HepG2 (cell line): ENCODE measurements around the gene CELSR3. TPM values are rescaled to one million over a fixed set of nuclear protein-coding genes. Genes with fewer than 3 reads are reported as not detected.

ENCODE experiments used
- FIP1L1 ChIP-seq: fragments of 200-400 bp; formaldehyde crosslinking; IDR thresholded peaks from 2 replicates; pipeline ENCODE4 v1.6.1; 2018; ENCODE audit warnings: low read depth, mild to moderate bottlenecking, low read length, moderate library complexity, borderline replicate concordance; ENCODE audit not compliant: insufficient read depth
- GATAD2A ChIP-seq: IDR thresholded peaks from 2 replicates; pipeline ENCODE4 v1.6.1; 2016
- GMEB2 ChIP-seq: IDR thresholded peaks from 2 replicates; pipeline ENCODE4 v1.6.1; 2016; ENCODE audit warnings: missing biosample characterization, missing genetic modification reagents, low read depth
- LCORL ChIP-seq, 2 experiments: fragments of 450-650 bp in 1 of 2; sonication (generic) in 1 of 2; formaldehyde crosslinking in 1 of 2; IDR thresholded peaks; 2 replicates each; pipeline versions ENCODE4 v1.5.0 to v1.6.1; 2017 to 2020; ENCODE audit warnings: antibody characterized with exemption in 1 of 2, missing genetic modification reagents in 1 of 2
- MLXIP ChIP-seq: sonication (generic); formaldehyde crosslinking; IDR thresholded peaks from 2 replicates; pipeline ENCODE4 v1.9.0; 2021; ENCODE audit warnings: missing genetic modification reagents, borderline replicate concordance
- NCOA5 ChIP-seq: sonication (generic); formaldehyde crosslinking; IDR thresholded peaks from 2 replicates; pipeline ENCODE4 v1.4.0; 2020; ENCODE audit warnings: missing genetic modification reagents
- POLR2A ChIP-seq, 2 experiments: IDR thresholded peaks; 2 replicates each; pipeline ENCODE4 v1.6.1; 2011; ENCODE audit warnings: low read depth in 2 of 2, low read length in 2 of 2, mild to moderate bottlenecking in 1 of 2, moderate library complexity in 1 of 2; ENCODE audit not compliant: insufficient read depth in 1 of 2
- POLR2AphosphoS5 ChIP-seq: IDR thresholded peaks from 2 replicates; pipeline ENCODE4 v1.6.1; 2012; ENCODE audit warnings: low read depth, low read length
- PPARG ChIP-seq: conservative IDR thresholded peaks from 2 replicates; pipeline ENCODE4 v1.6.1; 2016; ENCODE audit warnings: missing biosample characterization, missing genetic modification reagents
- REPIN1 ChIP-seq: sonication (generic); formaldehyde crosslinking; IDR thresholded peaks from 2 replicates; pipeline ENCODE4 v1.8.0; 2022; ENCODE audit warnings: missing genetic modification reagents, low read depth, mild to moderate bottlenecking, borderline replicate concordance
- RFXAP ChIP-seq: sonication (generic); formaldehyde crosslinking; IDR thresholded peaks from 2 replicates; pipeline ENCODE4 v1.4.0; 2020; ENCODE audit warnings: missing genetic modification reagents, borderline replicate concordance
- SIN3A ChIP-seq: IDR thresholded peaks from 2 replicates; pipeline ENCODE4 v1.6.1; 2011; ENCODE audit warnings: low read depth, mild to moderate bottlenecking, control low read depth, low read length, borderline replicate concordance
- SIX4 ChIP-seq: sonication (generic); formaldehyde crosslinking; IDR thresholded peaks from 2 replicates; pipeline ENCODE4 v1.4.0; 2020; ENCODE audit warnings: missing genetic modification reagents
- SRSF9 ChIP-seq: fragments of 200-400 bp; formaldehyde crosslinking; IDR thresholded peaks from 2 replicates; pipeline ENCODE4 v1.6.1; 2018; ENCODE audit warnings: borderline replicate concordance, mild to moderate bottlenecking, low read depth, low read length; ENCODE audit not compliant: insufficient read depth, poor library complexity, severe bottlenecking
- XRCC5 ChIP-seq: fragments of 200-400 bp; formaldehyde crosslinking; optimal IDR thresholded peaks from 2 replicates; pipeline ENCODE3; 2017; ENCODE audit warnings: mild to moderate bottlenecking, low read length
- ZC3H13 ChIP-seq: sonication (generic); formaldehyde crosslinking; IDR thresholded peaks from 2 replicates; pipeline ENCODE4 v1.8.1; 2023; ENCODE audit warnings: mild to moderate bottlenecking, missing genetic modification reagents, moderate library complexity
- ZNF292 ChIP-seq: sonication (generic); formaldehyde crosslinking; IDR thresholded peaks from 2 replicates; pipeline ENCODE4 v1.8.1; 2022; ENCODE audit warnings: mild to moderate bottlenecking, low read depth, missing genetic modification reagents, borderline replicate concordance
- ZNF337 ChIP-seq: sonication (generic); formaldehyde crosslinking; IDR thresholded peaks from 2 replicates; pipeline ENCODE4 v1.5.1; 2020; ENCODE audit warnings: missing genetic modification reagents, low read depth, mild to moderate bottlenecking, borderline replicate concordance
- ZNF484 ChIP-seq: sonication (generic); formaldehyde crosslinking; IDR thresholded peaks from 2 replicates; pipeline ENCODE4 v1.5.1; 2020; ENCODE audit warnings: mild to moderate bottlenecking, low read depth, missing genetic modification reagents, borderline replicate concordance
- ZNF562 ChIP-seq: sonication (generic); formaldehyde crosslinking; IDR thresholded peaks from 2 replicates; pipeline ENCODE4 v1.8.0; 2022; ENCODE audit warnings: missing genetic modification reagents, borderline replicate concordance
- ZNF577 ChIP-seq: sonication (generic); formaldehyde crosslinking; IDR thresholded peaks from 2 replicates; pipeline ENCODE4 v1.4.0; 2020; ENCODE audit warnings: mild to moderate bottlenecking, low read depth, missing genetic modification reagents, borderline replicate concordance
- ZNF614 ChIP-seq: IDR thresholded peaks from 2 replicates; pipeline ENCODE4 v1.6.1; 2018; ENCODE audit warnings: missing biosample characterization, missing genetic modification reagents, inconsistent platforms, borderline replicate concordance
- polyA plus RNA-seq, 8 experiments: library from polyadenylated mRNA; depleted of rRNA in 3 of 8; stranded (reverse) in 7 of 8; unstranded in 1 of 8; fragments of >200 nt; fragmentation: Illumina TruSeq in 4 of 8; extraction: Trizol in 4 of 8; gene quantifications; 2 replicates each; pipeline versions ENCODE4 v1.2.1 to v1.2.3, GENCODE V29; 2011 to 2016; ENCODE audit warnings: low read depth in 4 of 8, missing spikeins in 1 of 8, mixed read lengths in 1 of 8; ENCODE audit not compliant: insufficient read depth in 1 of 8
- total RNA-seq, 5 experiments: library from RNA; depleted of rRNA; stranded (reverse); fragments of >200 nt; fragmentation: Illumina TruSeq; extraction: Trizol; gene quantifications; 2 replicates each; pipeline ENCODE4 v1.2.3, GENCODE V29; 2016; ENCODE audit warnings: low read depth in 1 of 5
- TF ChIP-seq, protein P1 (sequence below): sonication (generic); formaldehyde crosslinking; IDR thresholded peaks from 2 replicates; pipeline ENCODE4 v1.4.0; 2020; ENCODE audit warnings: missing genetic modification reagents

The CELSR3 gene
- total and polyA plus RNA-seq, 2 of the 13 experiments (the other 11 are each of a cell fraction or from before 2014, with no cell fraction given): 5.4 to 6.7 TPM

- peak; percentile 74 for TF ChIP-seq POLR2AphosphoS5
- TF ChIP-seq ZNF484 (CRISPR knock-in tag): no peak
- TF ChIP-seq SIN3A: peak; percentile 43; the same call in 1 of the 2 replicates
- no peak for TF ChIP-seq GMEB2 (CRISPR knock-in tag)
- TF ChIP-seq SIX4 (CRISPR knock-in tag): peak; percentile 44
- TF ChIP-seq POLR2A (IDR thresholded peaks at IDR 0.05; ENCODE audit: insufficient read depth in 1 of 2, low read depth in 2 of 2, low read length in 2 of 2): peak in 1 of 2 experiments; percentile 83; a peak in 2 of 4 replicates
- TF ChIP-seq NCOA5 (CRISPR knock-in tag): no peak
- TF ChIP-seq GATAD2A (CRISPR knock-in tag): no peak; the same call in 1 of the 2 replicates
- no peak for TF ChIP-seq ZNF562 (CRISPR knock-in tag)
- TF ChIP-seq ZNF292 (CRISPR knock-in tag): peak; percentile 33; the same call in 1 of the 2 replicates
- no peak for TF ChIP-seq SRSF9
- no peak; the same call in 1 of the 2 replicates for TF ChIP-seq MLXIP (CRISPR knock-in tag)
- peak; percentile 42; the same call in 1 of the 2 replicates for TF ChIP-seq REPIN1 (CRISPR knock-in tag)
- TF ChIP-seq RFXAP (CRISPR knock-in tag): peak; percentile 73; the same call in 1 of the 2 replicates
- TF ChIP-seq ZNF614 (CRISPR knock-in tag): peak; percentile 26; the same call in 1 of the 2 replicates
- TF ChIP-seq LCORL (IDR thresholded peaks at IDR 0.05): no peak
- no peak; the same call in 1 of the 2 replicates for TF ChIP-seq LCORL (CRISPR knock-in tag; IDR thresholded peaks at IDR 0.05)
- TF ChIP-seq FIP1L1: no peak
- peak; percentile 94 for TF ChIP-seq ZC3H13 (CRISPR knock-in tag)
- TF ChIP-seq, protein P1, sequence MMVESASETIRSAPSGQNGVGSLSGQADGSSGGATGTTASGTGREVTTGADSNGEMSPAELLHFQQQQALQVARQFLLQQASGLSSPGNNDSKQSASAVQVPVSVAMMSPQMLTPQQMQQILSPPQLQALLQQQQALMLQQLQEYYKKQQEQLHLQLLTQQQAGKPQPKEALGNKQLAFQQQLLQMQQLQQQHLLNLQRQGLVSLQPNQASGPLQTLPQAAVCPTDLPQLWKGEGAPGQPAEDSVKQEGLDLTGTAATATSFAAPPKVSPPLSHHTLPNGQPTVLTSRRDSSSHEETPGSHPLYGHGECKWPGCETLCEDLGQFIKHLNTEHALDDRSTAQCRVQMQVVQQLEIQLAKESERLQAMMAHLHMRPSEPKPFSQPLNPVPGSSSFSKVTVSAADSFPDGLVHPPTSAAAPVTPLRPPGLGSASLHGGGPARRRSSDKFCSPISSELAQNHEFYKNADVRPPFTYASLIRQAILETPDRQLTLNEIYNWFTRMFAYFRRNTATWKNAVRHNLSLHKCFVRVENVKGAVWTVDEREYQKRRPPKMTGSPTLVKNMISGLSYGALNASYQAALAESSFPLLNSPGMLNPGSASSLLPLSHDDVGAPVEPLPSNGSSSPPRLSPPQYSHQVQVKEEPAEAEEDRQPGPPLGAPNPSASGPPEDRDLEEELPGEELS (CRISPR knock-in tag): peak; percentile 11; the same call in 1 of the 2 replicates
- TF ChIP-seq ZNF577 (CRISPR knock-in tag): no peak
- TF ChIP-seq PPARG (CRISPR knock-in tag): no peak
- peak; percentile 41; the same call in 1 of the 2 replicates for TF ChIP-seq ZNF337 (CRISPR knock-in tag)
- peak; percentile 69 for TF ChIP-seq XRCC5
Observed at GRCh38 chr3:48635222-48636021, 27.3 kb downstream of the CELSR3 start, which contains the start of gene SLC26A6 (continued).
